Transverse colon (tissue), 3 donors: ENCODE results near the gene LPAR1.

ENCODE experiments used
- EP300 ChIP-seq: sonication (generic); formaldehyde crosslinking; IDR thresholded peaks from one replicate; pipeline ENCODE4 v1.6.1; 2017; ENCODE audit warnings: antibody characterized with exemption, low read depth
- TF ChIP-seq, protein P1 (sequence below), 5 experiments: fragments of 200-600 bp in 3 of 5; fragments of 450-650 bp in 2 of 5; sonication (generic) in 3 of 5; IDR thresholded peaks; 1 replicate in 2 of 5; 2 replicates in 3 of 5; pipeline ENCODE4 v1.5.1; 2016 to 2017; ENCODE audit warnings: antibody characterized with exemption in 5 of 5, inconsistent platforms in 3 of 5, mild to moderate bottlenecking in 2 of 5, moderate library complexity in 1 of 5

DNA sequence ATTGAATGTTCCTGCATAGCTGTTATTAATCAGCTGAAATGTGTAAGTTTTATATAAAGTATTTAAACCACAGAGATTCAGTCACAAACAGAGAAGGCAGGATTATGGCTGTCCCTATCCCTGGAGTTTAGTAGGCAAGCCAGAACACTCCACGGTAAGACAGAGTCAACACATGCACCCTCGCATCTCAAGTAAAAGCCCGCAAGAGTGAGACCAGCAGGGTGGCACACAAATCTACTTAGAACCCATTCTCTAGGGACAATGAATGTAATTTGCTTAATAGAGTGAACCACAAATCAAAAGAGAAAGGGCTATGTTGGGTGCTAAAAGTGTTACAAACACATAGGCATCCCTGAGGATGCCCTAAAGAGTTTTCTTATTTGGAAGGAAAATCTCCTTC is 35.1 kb downstream of the LPAR1 start:
- TF ChIP-seq, protein P1, sequence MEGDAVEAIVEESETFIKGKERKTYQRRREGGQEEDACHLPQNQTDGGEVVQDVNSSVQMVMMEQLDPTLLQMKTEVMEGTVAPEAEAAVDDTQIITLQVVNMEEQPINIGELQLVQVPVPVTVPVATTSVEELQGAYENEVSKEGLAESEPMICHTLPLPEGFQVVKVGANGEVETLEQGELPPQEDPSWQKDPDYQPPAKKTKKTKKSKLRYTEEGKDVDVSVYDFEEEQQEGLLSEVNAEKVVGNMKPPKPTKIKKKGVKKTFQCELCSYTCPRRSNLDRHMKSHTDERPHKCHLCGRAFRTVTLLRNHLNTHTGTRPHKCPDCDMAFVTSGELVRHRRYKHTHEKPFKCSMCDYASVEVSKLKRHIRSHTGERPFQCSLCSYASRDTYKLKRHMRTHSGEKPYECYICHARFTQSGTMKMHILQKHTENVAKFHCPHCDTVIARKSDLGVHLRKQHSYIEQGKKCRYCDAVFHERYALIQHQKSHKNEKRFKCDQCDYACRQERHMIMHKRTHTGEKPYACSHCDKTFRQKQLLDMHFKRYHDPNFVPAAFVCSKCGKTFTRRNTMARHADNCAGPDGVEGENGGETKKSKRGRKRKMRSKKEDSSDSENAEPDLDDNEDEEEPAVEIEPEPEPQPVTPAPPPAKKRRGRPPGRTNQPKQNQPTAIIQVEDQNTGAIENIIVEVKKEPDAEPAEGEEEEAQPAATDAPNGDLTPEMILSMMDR (IDR thresholded peaks at IDR 0.05) = no peak
- no peak for TF ChIP-seq EP300
